Pulmonary artery endothelial cell (primary cell): ENCODE measurements around the gene GFRA4. TPM values are rescaled to one million over a fixed set of nuclear protein-coding genes. Genes with fewer than 3 reads are reported as not detected.

Experiments used
- DNase-seq: peaks from one replicate; pipeline ENCODE4 v3.0.0-alpha.2; 2011; ENCODE audit warnings: low read depth, low spot score
- total RNA-seq: library from RNA; depleted of rRNA; stranded (reverse); fragments of >200 nt; gene quantifications from 2 replicates; pipeline ENCODE4 v1.2.3, GENCODE V29; 2014

The GFRA4 gene
- total RNA-seq, 1 donor from 2014 or later = not detected

DNA sequence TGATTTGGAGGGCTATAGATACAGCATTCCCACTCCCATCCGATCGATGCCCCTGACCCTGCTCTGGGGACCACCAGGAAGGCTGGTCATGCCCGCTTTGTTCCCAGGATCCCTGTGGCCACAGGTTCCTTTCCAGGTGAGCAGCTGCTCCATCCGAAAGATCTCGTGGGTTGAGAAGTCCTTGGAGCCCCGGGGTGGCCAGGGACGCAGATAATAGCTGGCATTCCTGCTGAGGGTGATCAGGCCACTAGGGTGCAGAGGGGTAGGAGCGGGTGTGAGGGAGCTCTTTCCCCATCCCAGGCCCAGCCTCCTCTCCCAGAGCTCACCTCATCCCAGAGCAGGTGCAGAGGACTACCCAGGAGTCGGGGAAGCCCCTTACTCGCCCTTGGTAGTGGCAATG lies 11.2 kb upstream of the GFRA4 start:
- no peak for DNase-seq

DNA sequence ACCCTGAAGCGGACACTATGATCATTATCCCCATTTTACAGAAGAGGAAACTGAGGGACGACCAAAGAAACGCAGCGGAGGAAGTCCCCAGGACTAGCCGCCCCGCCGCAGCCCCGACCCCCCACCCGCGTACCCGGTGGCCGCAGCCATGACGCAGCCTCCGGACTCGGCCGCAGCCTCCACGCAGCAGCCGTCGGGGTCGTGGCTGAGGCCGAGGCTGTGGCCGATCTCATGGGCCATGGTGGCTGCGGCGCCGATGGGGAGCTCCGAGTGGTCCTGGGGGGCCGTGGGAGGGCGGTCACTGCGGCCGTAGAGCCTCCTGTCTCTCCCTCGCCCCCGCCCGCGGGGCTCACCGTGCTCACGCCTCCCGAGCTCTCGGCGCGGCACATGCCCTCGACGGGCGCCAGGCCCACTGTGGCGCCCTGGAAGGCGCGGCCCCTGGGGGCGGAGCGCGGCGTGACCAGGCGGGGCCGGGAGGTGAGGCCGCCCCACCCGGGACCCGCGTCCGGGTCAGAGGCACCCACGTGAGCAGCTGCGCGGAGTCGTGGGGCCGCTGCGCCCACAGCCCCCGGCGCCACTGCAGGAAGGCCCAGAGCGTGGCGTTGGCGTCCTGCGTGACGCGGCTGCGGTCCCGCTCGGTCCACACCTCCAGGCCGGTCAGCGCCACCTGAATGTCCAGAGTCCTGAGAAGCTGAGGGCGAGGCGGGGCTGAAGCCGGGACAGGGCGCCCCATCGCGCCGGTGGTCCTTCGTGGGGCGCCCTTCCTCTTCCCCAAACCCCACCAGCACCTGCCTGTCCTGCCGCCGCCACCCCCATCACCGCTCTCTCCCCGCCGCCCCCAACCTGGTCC lies 10.2 kb upstream of the GFRA4 start:
- no peak for DNase-seq

DNA sequence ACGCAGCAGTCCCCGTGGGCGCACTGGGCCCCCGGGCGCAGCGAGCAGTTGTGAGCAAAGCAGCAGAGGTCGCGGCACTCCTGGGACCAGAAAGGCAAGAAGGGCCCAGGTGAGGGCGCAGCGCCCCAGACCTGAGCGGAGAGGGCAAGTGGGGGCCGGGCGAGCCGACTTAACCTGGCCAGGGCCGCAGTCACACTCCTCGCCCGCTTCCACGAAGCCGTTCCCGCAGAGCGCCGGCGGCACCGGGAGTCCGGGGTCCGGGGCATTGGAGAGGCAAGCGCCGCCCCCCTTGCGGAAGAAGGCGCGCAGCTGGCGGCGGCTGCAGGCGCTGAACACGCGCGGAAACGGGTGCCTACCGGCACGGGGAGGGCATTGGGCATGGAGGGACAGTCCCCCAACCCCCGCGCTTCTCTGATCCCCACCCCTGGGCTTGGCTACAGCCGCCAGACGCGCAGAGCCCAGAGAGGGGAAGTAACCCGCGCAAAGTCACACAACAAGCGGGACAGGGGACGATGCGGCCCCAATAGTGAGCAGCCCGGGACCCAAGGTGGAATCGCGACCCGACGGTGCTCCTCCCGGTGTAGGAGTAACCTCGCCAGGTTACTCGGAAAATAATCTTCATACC lies 9.5 kb upstream of the GFRA4 start:
- no peak for DNase-seq

DNA sequence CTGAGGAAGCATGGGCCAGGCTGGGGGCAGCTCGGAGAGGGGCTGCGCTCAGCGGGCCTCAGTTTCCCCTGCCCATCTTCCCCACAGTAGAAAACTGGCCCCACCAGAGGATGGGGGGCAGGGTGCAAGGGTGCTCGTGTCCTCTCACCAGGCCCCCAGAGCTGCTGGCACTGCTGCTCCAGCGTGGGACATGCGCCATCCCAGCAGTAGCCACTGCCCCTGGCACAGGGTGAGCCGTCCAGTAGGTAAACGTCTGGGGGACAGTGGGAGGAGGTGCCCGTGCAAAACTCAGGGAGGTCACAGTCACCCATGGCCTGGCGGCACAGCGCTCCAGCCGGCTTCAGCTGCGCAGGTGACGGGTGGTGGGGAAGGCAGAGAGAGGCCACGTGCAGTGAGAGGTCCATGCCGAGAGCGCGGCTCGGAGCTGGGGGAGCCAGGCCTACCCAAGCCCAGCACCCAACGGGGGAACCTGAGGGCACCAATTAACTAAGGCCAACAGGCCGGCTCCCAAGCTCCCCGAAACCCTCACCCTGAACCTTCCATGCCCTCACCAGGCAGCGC lies 8.9 kb upstream of the GFRA4 start:
- DNase-seq = no peak

DNA sequence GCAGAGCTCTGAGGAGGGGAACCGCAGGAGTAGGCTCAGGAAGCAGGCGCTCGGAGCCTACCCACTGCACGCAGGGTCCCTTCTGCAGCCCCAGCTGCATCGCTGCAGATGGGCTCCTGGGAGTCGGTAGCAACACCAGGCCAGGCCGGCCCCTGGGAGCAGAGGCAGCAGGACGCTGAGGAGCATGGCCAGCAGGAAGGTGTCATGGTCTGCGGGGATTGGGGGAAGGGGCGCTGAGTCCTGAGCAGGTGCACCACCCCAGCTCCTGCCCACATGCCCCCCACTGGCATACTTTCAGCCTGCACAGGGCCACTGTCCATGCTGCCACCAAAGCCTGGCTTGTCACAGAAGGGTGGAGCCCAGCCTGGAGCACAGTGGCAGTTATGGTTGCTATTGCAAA lies 7.7 kb upstream of the GFRA4 start:
- no peak for DNase-seq

DNA sequence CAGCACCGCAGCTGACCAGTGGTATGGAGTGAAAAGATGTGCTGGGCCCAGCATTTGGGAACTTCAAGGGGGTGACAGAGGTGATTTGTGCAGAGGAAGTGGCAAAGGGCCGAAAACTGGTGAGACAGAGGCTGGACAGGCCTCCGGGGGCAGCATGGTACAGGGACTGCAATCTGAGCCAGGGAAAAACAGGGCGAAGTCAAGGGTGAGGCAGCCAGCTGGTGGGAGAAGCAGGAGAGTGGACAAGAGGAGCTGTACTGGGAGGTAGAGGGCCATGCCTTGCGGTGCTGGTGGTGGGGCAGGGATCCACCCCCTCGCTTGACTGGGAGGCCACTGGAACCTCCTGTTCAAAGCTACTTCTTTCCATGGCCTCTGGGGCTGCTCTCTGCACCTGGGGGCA lies 7.3 kb upstream of the GFRA4 start:
- DNase-seq = no peak

DNA sequence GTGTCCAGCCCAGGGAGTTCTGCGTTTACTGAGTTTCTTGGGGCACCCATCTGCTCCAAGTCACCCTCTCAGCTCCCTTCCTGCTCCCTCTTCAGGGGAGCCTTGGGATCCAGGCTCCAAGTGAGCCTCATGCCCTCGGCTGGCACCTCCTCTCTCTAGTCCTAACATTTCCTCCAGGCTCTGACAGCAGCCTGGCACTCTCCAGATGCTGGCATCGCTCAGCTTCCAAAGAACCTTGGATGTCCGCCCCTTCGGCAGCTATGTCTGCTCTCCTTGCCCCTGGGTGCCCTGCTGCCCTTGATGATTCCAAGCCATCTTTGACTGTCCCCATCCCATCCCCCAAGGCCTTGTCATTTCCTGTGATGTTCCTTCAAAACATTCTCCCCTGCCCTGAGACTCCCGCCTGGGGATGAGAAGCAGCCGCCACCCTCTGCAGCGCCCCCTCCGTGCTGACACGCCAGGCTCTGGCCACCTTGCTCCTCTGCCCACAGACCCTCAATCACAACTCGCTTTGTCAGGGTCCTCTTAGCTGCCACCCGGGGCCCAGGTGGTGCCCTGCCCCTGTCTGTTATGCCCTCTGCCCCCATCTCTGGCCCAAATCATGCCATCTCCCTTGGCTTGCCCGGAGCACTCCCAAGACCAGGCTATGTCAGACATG lies 6.6 kb upstream of the GFRA4 start:
- DNase-seq = no peak

DNA sequence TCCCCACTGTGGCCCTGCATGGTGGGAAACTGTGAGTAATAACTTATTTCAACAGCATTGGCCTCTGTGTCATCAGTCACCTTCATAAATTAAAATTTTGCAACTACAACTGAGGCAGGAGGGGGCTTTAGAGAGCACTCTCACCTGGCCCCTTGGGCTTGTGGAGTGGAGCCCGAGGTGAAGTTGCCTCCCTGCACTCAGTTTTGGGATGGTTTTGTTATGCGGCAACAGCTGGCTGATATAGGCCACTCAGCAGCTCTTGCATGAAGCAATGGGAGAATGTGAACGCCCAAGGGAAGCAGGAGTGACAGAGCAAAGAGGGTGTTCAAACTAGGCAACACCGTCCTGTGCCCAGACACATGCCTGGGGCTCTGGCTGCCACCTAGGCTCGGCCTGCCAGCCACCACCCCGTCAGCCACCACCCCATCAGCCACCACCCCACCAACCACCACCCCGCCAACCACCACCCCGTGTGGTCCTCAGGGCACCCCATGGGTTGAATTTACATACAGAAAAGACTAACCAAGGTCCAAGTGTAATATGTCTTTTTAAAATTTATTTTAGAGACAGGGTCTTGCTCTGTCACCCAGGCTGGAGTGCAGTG lies 4.3 kb upstream of the GFRA4 start:
- DNase-seq = no peak

DNA sequence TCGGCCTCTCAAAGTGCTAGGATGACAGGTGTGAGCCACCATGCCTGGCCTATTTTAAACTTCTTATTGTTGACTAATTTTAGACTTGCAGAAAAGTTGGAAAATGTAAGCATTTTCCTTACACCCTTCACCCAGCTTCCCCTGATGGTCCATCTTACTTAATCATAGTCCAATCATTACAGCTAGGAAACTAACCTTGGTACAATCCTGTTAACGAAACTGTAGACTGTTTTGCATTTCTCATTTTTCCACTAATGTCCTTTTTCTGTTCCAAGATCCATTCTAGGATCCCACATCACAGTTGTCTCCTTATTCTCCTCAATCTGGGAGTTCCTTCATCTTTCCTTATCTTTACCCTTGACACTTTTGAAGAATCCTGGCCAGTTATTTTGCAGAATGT lies 659 bp upstream of the GFRA4 start:
- DNase-seq = no peak

DNA sequence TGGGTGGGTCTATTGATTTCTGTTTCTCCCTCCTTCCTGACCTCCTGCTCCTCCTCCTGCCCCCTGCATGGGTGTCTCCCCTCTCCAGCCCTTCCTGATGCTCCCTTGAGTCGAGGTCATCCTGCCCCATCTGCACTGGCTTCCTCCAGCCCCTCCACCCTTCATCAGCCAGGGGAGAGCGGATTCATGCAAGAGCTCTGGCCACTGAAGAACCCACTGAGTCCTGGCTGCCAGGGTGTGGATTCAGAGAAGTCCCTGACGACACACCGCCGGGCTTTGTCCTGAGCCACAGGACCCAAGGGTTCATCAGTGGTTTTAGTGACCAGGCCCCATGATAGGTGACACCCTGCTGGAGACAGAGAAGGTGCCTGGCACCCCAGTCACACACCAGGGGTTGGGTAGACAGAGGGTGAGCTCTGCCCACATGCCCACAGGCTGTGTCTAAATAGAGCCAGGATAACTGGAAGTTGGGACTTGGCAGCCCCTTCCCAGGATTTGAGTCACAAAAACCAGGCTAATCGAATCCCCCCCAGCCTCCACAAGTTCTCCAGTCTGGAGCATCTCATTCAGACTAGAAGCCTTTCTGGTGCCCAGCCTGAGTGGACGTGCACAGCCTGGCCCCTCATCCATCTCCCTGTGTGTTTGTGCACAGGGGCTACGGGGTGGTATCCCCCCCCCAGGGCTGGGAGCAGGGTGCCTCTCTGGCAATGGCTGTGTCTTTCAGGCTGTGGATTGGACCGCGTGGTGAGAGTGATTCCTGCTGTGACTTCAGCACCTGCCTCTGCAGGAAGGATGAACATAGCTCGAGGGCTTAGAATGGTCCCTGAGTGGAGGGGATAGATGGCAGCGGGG lies 1.2 kb downstream of the GFRA4 start:
- no peak for DNase-seq

DNA sequence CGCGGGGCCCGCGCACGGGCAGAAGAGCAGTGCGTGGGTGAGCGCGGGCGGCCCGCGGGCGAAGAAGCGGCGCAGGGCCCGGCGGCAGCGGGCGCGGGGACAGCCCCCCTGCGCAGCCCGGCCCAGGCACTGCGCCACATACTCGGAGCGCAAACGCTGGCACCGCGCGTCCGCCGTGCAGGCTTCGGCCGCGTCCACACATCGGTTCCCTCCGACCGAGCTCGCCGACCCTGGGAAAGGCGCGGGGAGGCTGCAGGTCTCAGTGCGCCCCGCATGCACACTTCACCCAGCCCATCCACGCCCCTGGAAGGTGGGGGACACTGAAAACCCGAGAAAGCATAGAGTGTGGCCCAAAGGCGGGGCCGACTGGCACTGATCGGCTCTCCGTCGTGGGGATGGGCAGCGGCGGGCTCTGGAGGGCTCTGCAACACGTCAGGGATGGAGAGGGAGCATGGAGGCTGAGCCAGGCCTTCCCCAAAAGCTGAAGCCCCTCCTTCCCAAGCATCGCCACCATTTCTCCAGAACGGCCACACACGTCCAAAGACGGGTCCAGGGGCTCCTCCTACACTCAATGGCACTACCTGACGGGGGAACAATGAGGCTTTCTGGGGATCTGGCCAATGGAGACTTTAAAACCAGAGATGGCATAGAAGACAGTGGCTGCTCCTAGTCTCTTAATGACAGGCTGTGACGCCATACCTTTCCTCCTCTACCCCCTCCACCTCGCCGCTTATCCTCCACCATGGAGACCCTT lies 2.0 kb downstream of the GFRA4 start:
- DNase-seq = no peak

DNA sequence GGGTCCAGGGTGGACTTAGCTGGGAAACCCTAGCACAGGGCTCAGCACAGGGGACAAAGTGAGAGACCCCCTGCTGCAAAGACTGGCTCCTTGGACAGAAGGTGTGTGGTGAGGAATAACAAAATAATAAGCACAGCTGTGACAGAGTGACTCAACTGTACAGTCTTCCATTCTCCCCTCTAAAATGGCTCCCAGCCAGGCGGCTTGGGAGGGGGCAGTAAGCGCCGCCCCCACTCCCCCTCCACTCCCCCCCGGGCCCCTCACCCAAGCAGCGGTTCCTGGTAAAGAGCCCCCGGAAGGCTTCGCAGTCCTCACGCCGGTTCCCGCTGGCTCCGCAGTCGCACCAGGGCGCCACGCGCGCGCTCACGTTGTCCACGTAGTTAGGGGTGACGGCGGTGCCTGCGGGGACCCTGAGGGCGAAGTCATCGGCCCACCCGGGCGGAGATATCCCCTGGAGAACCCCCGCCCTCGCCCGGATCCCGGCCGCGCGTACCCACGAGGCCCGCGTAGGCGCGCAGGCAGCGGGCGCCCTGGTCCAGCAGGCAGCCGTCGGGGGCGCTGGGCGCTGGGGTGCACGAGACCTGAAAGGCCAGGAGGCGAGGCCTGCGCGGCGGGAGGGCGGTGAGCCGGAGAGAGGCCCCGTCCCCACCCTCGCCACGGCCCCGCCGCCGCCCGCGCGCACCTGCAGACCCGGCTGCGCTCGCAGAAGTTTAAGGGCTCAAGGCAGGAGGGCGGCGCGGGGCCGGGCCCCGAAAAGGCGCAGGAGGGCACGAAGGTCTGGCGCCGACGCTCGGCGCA lies 2.7 kb downstream of the GFRA4 start:
- DNase-seq = no peak

DNA sequence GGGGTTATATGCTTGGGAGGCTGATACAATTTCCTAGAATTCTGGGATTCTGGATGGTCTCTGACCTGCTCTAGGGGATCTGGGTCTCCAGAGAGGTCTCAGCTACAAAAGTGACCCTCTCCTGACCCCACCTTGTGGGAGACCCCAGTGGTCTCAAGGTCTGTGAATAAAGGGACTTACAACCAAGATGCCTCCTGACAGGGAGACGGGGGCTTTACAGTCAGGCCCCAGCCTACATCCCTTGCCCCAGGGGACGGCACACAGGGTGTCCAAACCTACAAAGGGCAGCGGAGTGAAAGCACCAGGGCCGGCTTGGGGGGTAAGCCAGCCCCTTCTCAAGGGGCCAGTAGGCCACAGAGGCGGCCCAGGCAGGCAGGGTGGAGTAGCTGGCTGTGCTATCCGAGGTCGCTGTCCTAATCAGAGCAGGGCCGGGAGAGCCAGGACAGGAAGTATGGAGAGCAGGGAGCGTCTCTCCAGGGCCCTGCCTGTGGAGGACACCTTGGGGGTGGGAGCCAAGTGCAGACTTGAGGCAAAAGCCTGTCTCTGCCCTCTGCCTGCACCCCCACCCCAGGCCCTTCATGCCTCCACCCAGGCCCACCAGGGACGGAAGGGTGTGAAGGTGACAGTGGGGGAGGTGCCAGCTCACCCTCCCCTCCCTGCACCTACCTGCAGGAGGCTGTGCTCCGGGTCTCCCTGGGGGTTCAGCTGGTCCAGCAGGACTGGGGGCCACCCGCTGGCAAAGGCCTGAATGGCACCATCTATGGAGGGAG lies 3.5 kb downstream of the GFRA4 start:
- DNase-seq = no peak

DNA sequence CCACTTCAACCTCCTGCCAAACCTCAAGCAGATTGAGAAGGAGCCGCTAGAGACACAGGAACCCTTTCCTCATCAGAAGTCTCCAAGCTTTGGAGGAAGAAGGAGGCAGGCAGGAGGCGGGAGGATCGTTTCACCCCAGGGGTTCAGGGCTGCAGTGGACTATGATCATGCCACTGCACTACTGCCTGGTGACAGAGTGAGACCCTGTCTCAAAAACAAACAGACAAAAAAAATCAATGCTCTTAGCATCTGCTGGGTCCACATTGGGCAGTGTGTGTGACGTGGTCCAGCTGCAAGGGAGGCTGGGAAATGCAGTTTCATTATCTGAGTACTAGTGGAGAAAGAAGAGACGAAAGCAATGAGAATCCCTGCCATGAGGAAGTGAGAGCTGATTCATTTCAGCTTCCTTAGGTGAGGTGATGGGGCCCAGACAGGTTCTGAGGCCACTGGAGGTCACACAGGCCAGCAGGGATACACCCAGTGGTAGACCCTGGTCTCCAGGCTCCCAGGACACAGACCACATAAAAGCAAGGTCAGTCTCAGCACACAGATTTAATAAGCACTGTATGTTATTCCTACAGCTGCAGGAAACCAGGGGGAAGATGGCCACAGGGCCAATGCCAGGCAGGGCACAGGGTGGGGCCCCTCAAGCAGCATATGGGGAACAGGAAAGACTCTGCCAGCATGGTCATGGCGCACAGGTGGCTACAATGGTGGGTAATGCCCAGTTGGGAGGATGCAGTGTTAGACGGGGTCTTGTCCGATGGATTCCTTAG lies 4.3 kb downstream of the GFRA4 start:
- DNase-seq = no peak

DNA sequence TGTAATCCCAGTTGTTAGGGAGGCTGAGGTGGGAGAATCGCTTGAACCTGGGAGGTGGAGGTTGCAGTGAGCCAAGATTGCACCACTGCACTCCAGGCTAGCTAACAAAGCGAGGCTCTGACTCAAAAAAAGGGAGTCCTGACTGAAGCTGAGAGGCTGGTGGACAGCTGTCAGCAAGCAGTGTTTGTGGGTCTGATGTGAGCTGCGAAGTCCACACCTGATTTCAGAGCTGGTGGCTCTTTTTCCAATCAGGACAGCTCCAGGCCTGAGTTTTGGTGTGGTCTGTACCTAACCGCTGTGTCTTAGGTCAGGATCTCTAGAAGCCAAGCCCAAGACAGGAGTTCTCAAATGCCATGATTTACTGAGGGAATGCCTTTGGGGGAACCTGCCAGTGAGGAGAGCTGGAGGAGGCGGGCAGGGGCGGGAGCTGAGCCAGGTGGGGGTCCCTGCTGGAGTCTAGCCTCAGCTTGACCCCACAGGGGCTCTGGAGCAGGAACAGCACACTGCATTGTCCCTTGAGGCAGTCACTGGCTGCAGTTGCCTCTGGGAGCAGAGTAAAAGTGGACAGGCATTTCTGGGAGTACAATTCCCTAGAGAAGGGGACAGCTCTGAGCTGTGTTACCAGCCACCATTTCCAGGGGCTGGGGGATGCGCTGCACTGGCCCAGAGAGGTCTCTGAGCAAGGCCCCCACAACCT lies 5.0 kb downstream of the GFRA4 start:
- DNase-seq = no peak

DNA sequence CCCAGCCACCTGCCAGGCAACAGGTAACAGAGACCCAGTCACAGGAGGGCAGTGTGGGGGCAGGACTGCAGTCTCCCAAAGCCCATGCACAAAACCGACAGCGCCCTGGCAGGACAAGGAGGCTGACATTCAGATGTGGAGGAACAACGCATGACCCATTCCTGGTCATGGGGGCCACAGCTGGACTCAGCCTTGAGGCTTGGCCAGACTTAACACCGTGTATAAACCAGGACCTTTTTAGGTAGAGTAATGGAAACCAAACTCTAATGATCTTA lies 8.1 kb downstream of the GFRA4 start:
- no peak for DNase-seq

DNA sequence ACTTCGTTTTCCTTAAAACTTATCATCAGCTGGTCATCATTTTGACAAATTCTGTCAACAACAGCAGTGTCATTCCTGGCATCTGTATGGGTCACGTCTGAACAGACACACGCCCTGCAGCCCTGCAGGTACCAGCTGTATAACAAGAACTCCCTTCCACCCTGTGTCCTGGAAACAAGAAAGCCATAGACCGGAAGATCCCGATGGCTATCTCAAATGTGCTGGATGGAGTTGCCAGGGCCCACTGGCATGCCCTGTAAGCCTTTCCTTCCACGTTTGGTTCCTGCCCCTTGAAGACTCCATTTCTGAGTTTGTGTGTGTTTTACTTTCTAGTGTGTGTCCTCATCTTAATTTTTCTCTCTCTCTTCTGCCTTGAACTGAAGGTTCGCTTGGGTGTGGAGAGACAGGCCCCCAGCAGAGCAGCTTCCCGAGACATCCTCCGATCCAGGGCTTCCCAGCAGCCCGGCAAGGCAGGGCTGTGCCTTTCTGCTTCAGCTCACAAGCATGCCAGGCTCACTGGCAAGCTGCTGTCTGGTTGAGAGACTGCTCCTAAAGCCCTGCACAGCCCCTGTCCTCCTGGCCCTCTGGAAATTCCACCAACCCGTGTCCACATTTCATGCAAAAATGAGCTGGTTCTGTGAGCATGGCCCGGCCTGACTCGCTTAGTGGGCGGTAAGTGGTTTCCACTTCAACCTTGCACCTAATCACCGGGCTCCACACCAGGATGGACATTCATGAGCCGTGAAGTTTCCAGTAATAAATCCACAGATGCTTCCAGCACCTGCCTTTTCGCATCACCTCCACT lies 8.7 kb downstream of the GFRA4 start:
- no peak for DNase-seq
